ENCODE data around the gene AMZ1. TPM values are rescaled to one million over a fixed set of nuclear protein-coding genes. Genes with fewer than 3 reads are reported as not detected.
"Not testable (repeated sequence)": the region's sequence is repeated elsewhere in the genome, so short reads cannot be mapped to it uniquely, and the experiment has no call there.

Gene AMZ1
- total and polyA plus RNA-seq, 8 donors: under 0.01 to 1.4 (median 0.45) TPM; not detected in 5

DNA sequence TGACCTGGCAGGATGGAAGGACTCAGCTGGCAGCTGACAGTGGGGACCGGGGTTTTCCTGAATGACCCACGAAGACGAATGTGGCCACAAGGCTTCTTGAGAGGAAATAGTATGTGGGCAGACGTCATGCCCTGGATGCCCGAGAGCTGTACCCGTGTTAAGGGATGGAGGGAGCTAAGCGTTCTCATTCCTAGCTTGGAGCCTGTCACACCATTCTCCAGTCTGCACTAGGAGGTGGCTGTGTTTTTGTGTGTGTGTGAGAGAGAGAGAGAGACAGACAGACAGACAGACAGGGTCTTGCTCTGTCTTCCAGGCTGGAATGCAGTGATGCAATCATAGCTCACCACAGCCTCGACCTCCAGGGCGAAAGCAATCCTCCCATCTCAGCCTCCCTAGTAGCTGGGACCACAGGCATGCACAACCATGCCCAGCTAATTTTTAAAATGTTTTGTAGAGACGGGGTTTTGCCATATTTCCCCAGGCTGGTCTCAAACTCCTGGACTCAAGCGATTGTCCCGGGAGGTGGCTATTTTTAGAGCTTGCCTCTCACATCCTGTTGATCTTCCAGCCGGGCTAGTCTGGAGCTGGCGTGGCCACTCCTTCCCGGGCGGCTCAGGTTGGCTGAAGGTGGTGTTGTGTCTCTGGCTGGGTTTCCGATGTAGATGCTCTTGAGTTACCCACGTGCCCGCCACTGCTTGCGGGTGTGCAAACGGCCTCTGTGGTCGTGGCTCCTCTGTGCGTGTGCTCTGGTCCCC is 2.1 kb downstream of the AMZ1 start:
- Histone ChIP-seq H3K27me3 (peaks cover 15 to 56% (median 37%) of the 10 kb centered on the region in 3 donors), H3K4me1 (peaks cover 14 to 27% (median 21%) of the 10 kb centered on the region in 4 donors), H3K9me3 (no peaks in the 10 kb centered on the region), H3K36me3 (no peaks in the 10 kb centered on the region), H3K4me3 (no peak overlapping the region), H3K27ac (no peak overlapping the region)
- no peak for DNase-seq
- TF ChIP-seq POLR2A (IDR thresholded peaks at IDR 0.05) (no peak), EP300 (IDR thresholded peaks at IDR 0.05) (no peak), POLR2AphosphoS5 (IDR thresholded peaks at IDR 0.05) (no peak)
- TF ChIP-seq, protein P1, sequence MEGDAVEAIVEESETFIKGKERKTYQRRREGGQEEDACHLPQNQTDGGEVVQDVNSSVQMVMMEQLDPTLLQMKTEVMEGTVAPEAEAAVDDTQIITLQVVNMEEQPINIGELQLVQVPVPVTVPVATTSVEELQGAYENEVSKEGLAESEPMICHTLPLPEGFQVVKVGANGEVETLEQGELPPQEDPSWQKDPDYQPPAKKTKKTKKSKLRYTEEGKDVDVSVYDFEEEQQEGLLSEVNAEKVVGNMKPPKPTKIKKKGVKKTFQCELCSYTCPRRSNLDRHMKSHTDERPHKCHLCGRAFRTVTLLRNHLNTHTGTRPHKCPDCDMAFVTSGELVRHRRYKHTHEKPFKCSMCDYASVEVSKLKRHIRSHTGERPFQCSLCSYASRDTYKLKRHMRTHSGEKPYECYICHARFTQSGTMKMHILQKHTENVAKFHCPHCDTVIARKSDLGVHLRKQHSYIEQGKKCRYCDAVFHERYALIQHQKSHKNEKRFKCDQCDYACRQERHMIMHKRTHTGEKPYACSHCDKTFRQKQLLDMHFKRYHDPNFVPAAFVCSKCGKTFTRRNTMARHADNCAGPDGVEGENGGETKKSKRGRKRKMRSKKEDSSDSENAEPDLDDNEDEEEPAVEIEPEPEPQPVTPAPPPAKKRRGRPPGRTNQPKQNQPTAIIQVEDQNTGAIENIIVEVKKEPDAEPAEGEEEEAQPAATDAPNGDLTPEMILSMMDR (IDR thresholded peaks at IDR 0.05): no peak
- WGBS, 5 donors: 56 to 64% (median 57%) methylated on average over 23 of the region's 23 CpGs
- intact Hi-C loops (cut with DNase I; ENCODE audit: low total_unique reads): loop anchor here (10.0 kb wide), 1 partner anchor 215 kb away; the partner anchor contains the start of gene GRIFIN

DNA sequence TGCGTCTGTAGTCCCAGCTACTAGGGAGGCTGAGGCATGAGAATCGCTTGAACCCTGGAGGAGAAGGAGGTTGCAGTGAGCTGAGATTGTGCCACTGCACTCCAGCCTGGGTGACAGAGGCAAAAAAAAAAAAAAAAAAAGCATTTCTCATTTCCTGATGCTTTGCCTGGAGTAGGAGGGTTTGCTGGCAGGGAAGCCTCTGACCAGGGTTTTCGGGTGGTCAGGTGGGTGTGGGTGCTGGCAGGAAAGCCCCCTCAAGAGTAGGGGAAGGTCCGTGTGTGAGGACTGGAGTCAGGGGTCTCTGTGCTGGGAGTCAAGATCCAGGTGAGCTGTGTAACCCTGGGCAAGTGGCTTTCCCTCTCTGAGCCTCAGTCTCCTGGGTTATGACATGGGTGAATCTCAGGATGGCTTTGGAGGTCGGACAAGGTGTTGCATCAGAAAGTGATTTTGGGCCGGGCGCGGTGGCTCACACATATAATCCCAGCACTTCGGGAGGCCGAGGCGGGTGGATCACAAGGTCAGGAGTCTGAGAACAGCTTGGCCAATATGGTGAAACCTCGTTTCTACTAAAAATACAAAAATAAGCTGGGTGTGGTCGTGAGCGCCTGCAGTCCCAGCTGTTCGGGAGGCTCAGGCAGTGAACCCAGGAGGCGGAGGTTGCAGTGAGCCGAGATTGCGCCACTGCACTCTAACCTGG is 3.2 kb downstream of the AMZ1 start:
- peaks cover 15 to 45% (median 34%) of the 10 kb centered on the region in 3 donors for H3K27me3 ChIP-seq
- no peak overlapping the region for H3K4me3 ChIP-seq
- 77 to 89% (median 87%) methylated on average over 18 of the region's 18 CpGs for WGBS, 5 donors
- TF ChIP-seq POLR2AphosphoS5 (IDR thresholded peaks at IDR 0.05) (no peak), EP300 (IDR thresholded peaks at IDR 0.05) (no peak), POLR2A (IDR thresholded peaks at IDR 0.05) (no peak)
- TF ChIP-seq, protein P1 (IDR thresholded peaks at IDR 0.05): no peak
- H3K27ac ChIP-seq: no peak overlapping the region
- no peaks in the 10 kb centered on the region for H3K36me3 ChIP-seq
- intact Hi-C loops (cut with DNase I; ENCODE audit: low total_unique reads): no loop called here
- no peaks in the 10 kb centered on the region for H3K9me3 ChIP-seq
- peaks cover 14 to 27% (median 21%) of the 10 kb centered on the region in 4 donors for H3K4me1 ChIP-seq
- no peak for DNase-seq

- 82 to 91% (median 85%) methylated on average over 23 of the region's 23 CpGs for WGBS, 5 donors
- H3K36me3 ChIP-seq; H3K9me3 ChIP-seq; intact Hi-C loops (cut with DNase I; ENCODE audit: low total_unique reads); H3K27ac ChIP-seq; H3K4me3 ChIP-seq; DNase-seq: not testable (repeated sequence)
- peaks cover 15 to 37% (median 29%) of the 10 kb centered on the region in 3 donors for H3K27me3 ChIP-seq
- peaks cover 14 to 25% (median 21%) of the 10 kb centered on the region in 4 donors for H3K4me1 ChIP-seq
These were observed 4.0 kb downstream of the AMZ1 start for GRCh38 chr7:2691932-2692439.

- H3K4me3 ChIP-seq: no peak overlapping the region
- H3K27me3 ChIP-seq: peaks cover 15 to 32% (median 23%) of the 10 kb centered on the region in 3 donors
- H3K9me3 ChIP-seq: no peaks in the 10 kb centered on the region
- peaks cover 10 to 20% (median 16%) of the 10 kb centered on the region in 4 donors for H3K4me1 ChIP-seq
- no peaks in the 10 kb centered on the region for H3K36me3 ChIP-seq
- no peak overlapping the region for H3K27ac ChIP-seq
- no peak for TF ChIP-seq POLR2AphosphoS5 (IDR thresholded peaks at IDR 0.05)
- no peak for TF ChIP-seq POLR2A (IDR thresholded peaks at IDR 0.05)
- 65 to 83% (median 75%) methylated on average over 14 of the region's 14 CpGs for WGBS, 5 donors
- DNase-seq: no peak
- intact Hi-C loops (cut with DNase I; ENCODE audit: low total_unique reads): no loop called here
These were observed 4.5 kb downstream of the AMZ1 start for GRCh38 chr7:2692543-2692942.

- H3K27ac ChIP-seq; intact Hi-C loops (cut with DNase I; ENCODE audit: low total_unique reads); H3K4me3 ChIP-seq; DNase-seq; H3K36me3 ChIP-seq; H3K4me1 ChIP-seq; H3K9me3 ChIP-seq: not testable (repeated sequence)
- WGBS, 5 donors: 81 to 85% (median 84%) methylated on average over 19 of the region's 19 CpGs
- H3K27me3 ChIP-seq: peaks cover 7 to 21% (median 13%) of the 10 kb centered on the region in 3 donors
These were observed 5.6 kb downstream of the AMZ1 start for GRCh38 chr7:2693420-2694121.

GRCh38 chr7:2694122-2694436 is 6.1 kb downstream of the AMZ1 start:
- H3K27ac ChIP-seq; H3K4me1 ChIP-seq; intact Hi-C loops (cut with DNase I; ENCODE audit: low total_unique reads); H3K36me3 ChIP-seq; DNase-seq; H3K9me3 ChIP-seq; H3K4me3 ChIP-seq: not testable (repeated sequence)
- H3K27me3 ChIP-seq: peaks cover 2 to 18% (median 8%) of the 10 kb centered on the region in 3 donors
- 66 to 93% (median 82%) methylated on average over 5 to 8 of the region's 8 CpGs for WGBS, 5 donors
